DOHH2 (cell line): ENCODE results near the gene DDN.

Experiments used
- H3F3A ChIP-seq: fragments of 200-600 bp; sonication (generic), shearing (Covaris generic); 2 replicates; pipeline ENCODE4 v1.6.0; 2016; ENCODE audit warnings: antibody characterized with exemption, mild to moderate bottlenecking; ENCODE audit not compliant: control insufficient read depth, insufficient read depth
- H3K27ac ChIP-seq: fragments of 200-600 bp; sonication (generic); 2 replicates; pipeline ENCODE4 v1.5.1; 2014; ENCODE audit warnings: low read depth, mild to moderate bottlenecking, low read length, moderate library complexity
- H3K27me3 ChIP-seq: fragments of 200-600 bp; sonication (generic); 2 replicates; pipeline ENCODE4 v1.6.1; 2014; ENCODE audit warnings: mild to moderate bottlenecking, low read length, mixed read lengths; ENCODE audit not compliant: control insufficient read depth
- H3K36me3 ChIP-seq: fragments of 200-600 bp; sonication (generic); 2 replicates; pipeline ENCODE4 v1.6.1; 2014; ENCODE audit warnings: mild to moderate bottlenecking, low read length, moderate library complexity, mixed read lengths; ENCODE audit not compliant: control insufficient read depth
- H3K4me1 ChIP-seq: fragments of 200-600 bp; sonication (generic); 2 replicates; pipeline ENCODE4 v1.6.1; 2014; ENCODE audit warnings: mild to moderate bottlenecking, low read length, mixed read lengths; ENCODE audit not compliant: control insufficient read depth
- H3K4me2 ChIP-seq: fragments of 200-600 bp; sonication (generic); 2 replicates; pipeline ENCODE4 v1.6.0; 2014; ENCODE audit warnings: mild to moderate bottlenecking, low read length, moderate library complexity
- H3K4me3 ChIP-seq: fragments of 200-600 bp; sonication (generic); 2 replicates; pipeline ENCODE4 v1.5.1; 2014; ENCODE audit warnings: mild to moderate bottlenecking, low read length, mixed read lengths
- H3K79me2 ChIP-seq: fragments of 200-600 bp; sonication (generic); 2 replicates; pipeline ENCODE4 v1.6.1; 2014; ENCODE audit warnings: mild to moderate bottlenecking, low read length, mixed read lengths; ENCODE audit not compliant: control insufficient read depth
- H3K9me2 ChIP-seq: fragments of 200-600 bp; sonication (generic); replicated peaks from 2 replicates; pipeline ENCODE4 v1.6.1; 2014; ENCODE audit warnings: mild to moderate bottlenecking, low read length, mixed read lengths; ENCODE audit not compliant: control insufficient read depth
- H3K9me3 ChIP-seq: fragments of 200-600 bp; sonication (generic); 2 replicates; pipeline ENCODE4 v1.6.1; 2014; ENCODE audit warnings: antibody characterized with exemption, low read length, mixed read lengths; ENCODE audit not compliant: control insufficient read depth, insufficient read depth
- H4K20me1 ChIP-seq: fragments of 200-600 bp; sonication (generic); 2 replicates; pipeline ENCODE4 v1.6.0; 2014; ENCODE audit warnings: low read depth, mild to moderate bottlenecking, antibody characterized with exemption, low read length, moderate library complexity; ENCODE audit not compliant: control insufficient read depth, insufficient read depth
- CTCF ChIP-seq: fragments of 200-600 bp; sonication (generic); IDR thresholded peaks from one replicate; pipeline ENCODE4 v1.5.1; 2014; ENCODE audit warnings: antibody characterized with exemption, mild to moderate bottlenecking, low read depth, low read length; ENCODE audit not compliant: poor library complexity, severe bottlenecking
- EZH2phosphoT487 ChIP-seq: fragments of 200-600 bp; sonication (generic); IDR thresholded peaks from 2 replicates; pipeline ENCODE4 v1.6.1; 2017; ENCODE audit warnings: borderline replicate concordance, mild to moderate bottlenecking, antibody characterized with exemption, low read length, moderate library complexity, mixed read lengths

Gene DDN

GRCh38 chr12:49014547-49014946 lies 15.4 kb upstream of the DDN start:
- Histone ChIP-seq H4K20me1 (no peaks in the 10 kb centered on the region), H3F3A (peaks cover 13% of the 10 kb centered on the region), H3K9me2 (no peaks in the 10 kb centered on the region), H3K4me1 (peaks cover 18% of the 10 kb centered on the region), H3K9me3 (no peaks in the 10 kb centered on the region), H3K79me2 (peaks cover 32% of the 10 kb centered on the region), H3K4me2 (no peak overlapping the region), H3K27me3 (no peaks in the 10 kb centered on the region), H3K36me3 (peaks cover 43% of the 10 kb centered on the region), H3K4me3 (no peak overlapping the region), H3K27ac (no peak overlapping the region)
- no peak for TF ChIP-seq EZH2phosphoT487
- TF ChIP-seq CTCF = no peak

GRCh38 chr12:49013428-49013827 lies 14.3 kb upstream of the DDN start:
- Histone ChIP-seq H3K4me1 (peaks cover 11% of the 10 kb centered on the region), H3F3A (peaks cover 9% of the 10 kb centered on the region; the same call in 1 of the 2 replicates), H3K27me3 (no peaks in the 10 kb centered on the region), H3K27ac (no peak overlapping the region), H3K9me3 (no peaks in the 10 kb centered on the region), H3K36me3 (peaks cover 41% of the 10 kb centered on the region), H3K79me2 (peaks cover 32% of the 10 kb centered on the region), H3K4me3 (no peak overlapping the region), H4K20me1 (no peaks in the 10 kb centered on the region), H3K4me2 (no peak overlapping the region), H3K9me2 (no peaks in the 10 kb centered on the region)
- TF ChIP-seq EZH2phosphoT487 (no peak), CTCF (no peak)

- peaks cover 9% of the 10 kb centered on the region for H3K4me1 ChIP-seq
- no peaks in the 10 kb centered on the region for H4K20me1 ChIP-seq
- H3K36me3 ChIP-seq = peaks cover 41% of the 10 kb centered on the region
- H3K27me3 ChIP-seq = no peaks in the 10 kb centered on the region
- TF ChIP-seq CTCF (no peak), EZH2phosphoT487 (no peak)
- no peaks in the 10 kb centered on the region for H3K9me3 ChIP-seq
- no peak overlapping the region for H3K4me3 ChIP-seq
- H3K79me2 ChIP-seq = peaks cover 26% of the 10 kb centered on the region
- no peak overlapping the region for H3K4me2 ChIP-seq
- no peak overlapping the region for H3K27ac ChIP-seq
- H3K9me2 ChIP-seq = no peaks in the 10 kb centered on the region
- peaks cover 10% of the 10 kb centered on the region; the same call in 1 of the 2 replicates for H3F3A ChIP-seq
Measured at GRCh38 chr12:49012739-49013138, 13.6 kb upstream of the DDN start.
